K562 (cell line): ENCODE results near the gene TNN. TPM values are rescaled to one million over a fixed set of nuclear protein-coding genes. Genes with fewer than 3 reads are reported as not detected.

Experiments
- CHCHD3 ChIP-seq: fragments of 250-450 bp; sonication (Bioruptor Pico); IDR thresholded peaks from 2 replicates; pipeline ENCODE4 v2.1.2; 2022; ENCODE audit warnings: mild to moderate bottlenecking
- CREB1 ChIP-seq, 2 experiments: sonication (generic) in 1 of 2; formaldehyde crosslinking in 1 of 2; IDR thresholded peaks; 2 replicates each; pipeline versions ENCODE4 v1.6.1 to v1.8.0; 2012 to 2022; ENCODE audit warnings: inconsistent platforms in 1 of 2, mild to moderate bottlenecking in 1 of 2, missing genetic modification reagents in 1 of 2, moderate library complexity in 1 of 2
- ETV6 ChIP-seq, 3 experiments: fragments of 150-350 bp in 1 of 3; sonication (generic) in 1 of 3; formaldehyde crosslinking in 1 of 3; IDR thresholded peaks; 2 replicates each; pipeline versions ENCODE4 v1.6.1 to v1.8.0; 2014 to 2022; ENCODE audit warnings: borderline replicate concordance in 2 of 3, low read depth in 2 of 3, antibody characterized with exemption in 1 of 3, low read length in 1 of 3, mild to moderate bottlenecking in 1 of 3, missing genetic modification reagents in 1 of 3
- FUS ChIP-seq: fragments of 200-400 bp; formaldehyde crosslinking; optimal IDR thresholded peaks from 2 replicates; pipeline ENCODE3; 2017; ENCODE audit warnings: low read depth, low read length
- GTF2E2 ChIP-seq: fragments of 200-800 bp; sonication (Bioruptor generic); IDR thresholded peaks from 2 replicates; pipeline ENCODE4 v1.6.1; 2016; ENCODE audit warnings: missing genetic modification characterization, missing compliant biosample characterization
- ILF3 ChIP-seq: fragments of 450-650 bp; IDR thresholded peaks from 2 replicates; pipeline ENCODE4 v1.6.1; 2018; ENCODE audit warnings: antibody characterized with exemption, mild to moderate bottlenecking, moderate library complexity, borderline replicate concordance
- KDM2B ChIP-seq: fragments of 250-450 bp; sonication (Bioruptor Pico); IDR thresholded peaks from 2 replicates; pipeline ENCODE4 v1.8.0; 2021; ENCODE audit warnings: mild to moderate bottlenecking, moderate library complexity
- LEF1 ChIP-seq: fragments of 450-650 bp; IDR thresholded peaks from 2 replicates; pipeline ENCODE4 v1.6.1; 2016; ENCODE audit warnings: mild to moderate bottlenecking
- PHF8 ChIP-seq: fragments of 200-600 bp; sonication (generic); IDR thresholded peaks from 2 replicates; pipeline ENCODE4 v1.6.1; 2012; ENCODE audit warnings: mixed run types, mild to moderate bottlenecking, inconsistent platforms, low read length, moderate library complexity, borderline replicate concordance
- POLR2AphosphoS2 ChIP-seq: IDR thresholded peaks from 2 replicates; pipeline ENCODE4 v1.6.1; 2012; ENCODE audit warnings: low read length, improper control_type of control experiment
- RFX5 ChIP-seq: IDR thresholded peaks from 2 replicates; pipeline ENCODE4 v1.6.1; 2011; ENCODE audit warnings: low read depth, mild to moderate bottlenecking, improper control_type of control experiment, low read length
- SETDB1 ChIP-seq: IDR thresholded peaks from one replicate; pipeline ENCODE4 v1.6.1; 2012; ENCODE audit warnings: low read length, control low read depth, inconsistent platforms
- SRF ChIP-seq, 2 experiments: fragments of 250-450, 450-650 bp in 1 of 2; sonication (Bioruptor Pico) in 1 of 2; sonication (generic) in 1 of 2; formaldehyde crosslinking; IDR thresholded peaks; 2 replicates each; pipeline versions ENCODE4 v1.5.0 to v1.5.1; 2020 to 2022; ENCODE audit warnings: mild to moderate bottlenecking in 1 of 2, missing genetic modification reagents in 1 of 2
- TAF1 ChIP-seq: IDR thresholded peaks from 2 replicates; pipeline ENCODE4 v1.6.1; 2011; ENCODE audit warnings: mild to moderate bottlenecking, low read length, moderate library complexity; ENCODE audit not compliant: insufficient read depth, control insufficient read depth, severe bottlenecking; ENCODE audit errors: extremely low read depth
- ZZZ3 ChIP-seq: fragments of 450-650 bp; IDR thresholded peaks from 2 replicates; pipeline ENCODE4 v1.6.1; 2016; ENCODE audit warnings: antibody characterized with exemption, mild to moderate bottlenecking, moderate library complexity
- polyA plus RNA-seq, 8 experiments: library from polyadenylated mRNA; depleted of rRNA in 4 of 8; stranded (reverse) in 5 of 8; unstranded in 3 of 8; fragments of >200 nt; fragmentation: Nextera tagmentation in 2 of 8; fragmentation: Illumina TruSeq in 1 of 8; extraction: Ambion mirVana in 2 of 8; extraction: Trizol in 1 of 8; gene quantifications; 2 replicates each; pipeline versions ENCODE4 v1.2.1 to v1.2.3, GENCODE V29; 2011 to 2014; ENCODE audit warnings: inconsistent platforms in 1 of 8, missing spikeins in 1 of 8
- total RNA-seq, 7 experiments: library from RNA; depleted of rRNA in 6 of 7; stranded (reverse); fragments of >200 nt in 6 of 7; fragmentation: Illumina TruSeq in 2 of 7; extraction: Trizol in 2 of 7; gene quantifications; 2 replicates each; pipeline versions ENCODE4 v1.2.1 to v1.2.3, GENCODE V29; 2011 to 2021; ENCODE audit warnings: low replicate concordance in 1 of 7
- TF ChIP-seq, protein P1 (sequence below): sonication (generic); formaldehyde crosslinking; IDR thresholded peaks from 2 replicates; pipeline ENCODE4 v1.8.1; 2023; ENCODE audit warnings: mild to moderate bottlenecking, missing genetic modification reagents
- TF ChIP-seq, protein P2 (sequence below): fragments of 250-450 bp; sonication (Bioruptor Pico); IDR thresholded peaks from 2 replicates; pipeline ENCODE4 v1.4.0; 2020; ENCODE audit warnings: mild to moderate bottlenecking, moderate library complexity
- TF ChIP-seq, protein P3 (sequence below): fragments of 250-450 bp; sonication (Bioruptor Pico); IDR thresholded peaks from 2 replicates; pipeline ENCODE4 v1.4.0; 2020; ENCODE audit warnings: mild to moderate bottlenecking, moderate library complexity, borderline replicate concordance
- TF ChIP-seq, protein P4 (sequence below): sonication (generic); formaldehyde crosslinking; IDR thresholded peaks from 2 replicates; pipeline ENCODE4 v1.9.0; 2022; ENCODE audit warnings: mild to moderate bottlenecking, missing genetic modification reagents

TNN gene
- total and polyA plus RNA-seq, 9 of the 15 experiments (the other 6 are each of a cell fraction or from before 2014, with no cell fraction given) = 0.01 to 0.09 (median 0.07) TPM; not detected in 4

DNA sequence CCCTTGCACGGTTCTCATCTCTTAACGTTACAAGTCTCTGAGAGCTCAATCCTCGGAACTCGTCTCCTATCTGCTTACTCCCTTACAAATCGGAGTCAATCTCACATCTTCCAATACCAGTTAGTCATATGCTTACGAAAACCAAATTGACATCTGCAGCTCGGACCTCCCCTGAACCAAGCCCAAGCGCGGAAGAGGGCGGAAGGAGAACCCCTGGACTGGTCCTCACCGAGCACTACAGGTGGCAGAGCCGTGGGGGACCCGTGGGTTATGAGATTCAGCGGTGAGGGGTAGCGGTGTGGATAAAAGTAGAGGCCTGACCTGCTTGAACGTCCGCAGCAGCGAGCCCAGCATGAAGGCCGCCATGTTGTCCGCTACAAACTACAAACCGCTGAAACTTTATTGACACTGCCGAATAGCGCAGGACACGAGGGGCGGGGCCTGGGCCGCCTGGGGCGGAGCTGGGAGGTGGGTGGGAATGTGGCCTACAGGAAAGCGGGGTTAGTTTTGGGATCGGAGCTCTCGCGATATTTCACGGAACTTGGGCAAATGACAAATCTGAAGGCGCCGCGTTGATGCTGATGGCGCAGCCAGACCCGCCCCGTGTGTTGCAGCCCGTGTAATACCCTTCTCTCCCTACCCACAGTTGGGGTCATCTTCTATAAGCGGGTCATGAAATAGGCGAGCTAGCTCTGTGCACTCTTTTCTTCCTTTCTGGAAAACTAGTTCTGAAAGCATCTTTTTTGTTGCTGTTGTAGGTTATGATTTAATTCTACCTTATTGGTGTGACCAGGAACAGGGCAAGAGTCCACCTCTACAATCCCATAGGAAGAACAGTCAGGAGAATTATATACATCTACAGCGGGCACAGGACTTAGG is 44.4 kb upstream of the TNN start, which contains the start of gene MRPS14 (continued):
- TF ChIP-seq, protein P1, sequence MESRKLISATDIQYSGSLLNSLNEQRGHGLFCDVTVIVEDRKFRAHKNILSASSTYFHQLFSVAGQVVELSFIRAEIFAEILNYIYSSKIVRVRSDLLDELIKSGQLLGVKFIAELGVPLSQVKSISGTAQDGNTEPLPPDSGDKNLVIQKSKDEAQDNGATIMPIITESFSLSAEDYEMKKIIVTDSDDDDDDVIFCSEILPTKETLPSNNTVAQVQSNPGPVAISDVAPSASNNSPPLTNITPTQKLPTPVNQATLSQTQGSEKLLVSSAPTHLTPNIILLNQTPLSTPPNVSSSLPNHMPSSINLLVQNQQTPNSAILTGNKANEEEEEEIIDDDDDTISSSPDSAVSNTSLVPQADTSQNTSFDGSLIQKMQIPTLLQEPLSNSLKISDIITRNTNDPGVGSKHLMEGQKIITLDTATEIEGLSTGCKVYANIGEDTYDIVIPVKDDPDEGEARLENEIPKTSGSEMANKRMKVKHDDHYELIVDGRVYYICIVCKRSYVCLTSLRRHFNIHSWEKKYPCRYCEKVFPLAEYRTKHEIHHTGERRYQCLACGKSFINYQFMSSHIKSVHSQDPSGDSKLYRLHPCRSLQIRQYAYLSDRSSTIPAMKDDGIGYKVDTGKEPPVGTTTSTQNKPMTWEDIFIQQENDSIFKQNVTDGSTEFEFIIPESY (CRISPR knock-in tag) = peak; percentile 60; the same call in 1 of the 2 replicates
- TF ChIP-seq ZZZ3 (0 out of 2 replicates have a peak, but pooled peaks have one; percentile 63), ETV6 (IDR thresholded peaks at IDR 0.05; ENCODE audit: borderline replicate concordance in 1 of 2, low read depth in 2 of 2, low read length in 1 of 2) (peak in 1 of 2 experiments; percentile 23; a peak in 1 of 4 replicates), ETV6 (CRISPR knock-in tag; IDR thresholded peaks at IDR 0.05; ENCODE audit: borderline replicate concordance) (no peak), SETDB1 (no peak), LEF1 (no peak), SRF (CRISPR knock-in tag; IDR thresholded peaks at IDR 0.05) (peak in 1 of 2 experiments; percentile 75; a peak in 2 of 4 replicates), PHF8 (peak; percentile 98), ILF3 (no peak), TAF1 (peak; percentile 97), KDM2B (CRISPR knock-in tag) (no peak), FUS (no peak), CHCHD3 (CRISPR knock-in tag) (no peak), GTF2E2 (tag) (peak; percentile 96), POLR2AphosphoS2 (no peak), RFX5 (0 out of 2 replicates have a peak, but pooled peaks have one; percentile 42), CREB1 (IDR thresholded peaks at IDR 0.05) (peak; percentile 96), CREB1 (CRISPR knock-in tag; IDR thresholded peaks at IDR 0.05) (peak; percentile 90)
- TF ChIP-seq, protein P2, sequence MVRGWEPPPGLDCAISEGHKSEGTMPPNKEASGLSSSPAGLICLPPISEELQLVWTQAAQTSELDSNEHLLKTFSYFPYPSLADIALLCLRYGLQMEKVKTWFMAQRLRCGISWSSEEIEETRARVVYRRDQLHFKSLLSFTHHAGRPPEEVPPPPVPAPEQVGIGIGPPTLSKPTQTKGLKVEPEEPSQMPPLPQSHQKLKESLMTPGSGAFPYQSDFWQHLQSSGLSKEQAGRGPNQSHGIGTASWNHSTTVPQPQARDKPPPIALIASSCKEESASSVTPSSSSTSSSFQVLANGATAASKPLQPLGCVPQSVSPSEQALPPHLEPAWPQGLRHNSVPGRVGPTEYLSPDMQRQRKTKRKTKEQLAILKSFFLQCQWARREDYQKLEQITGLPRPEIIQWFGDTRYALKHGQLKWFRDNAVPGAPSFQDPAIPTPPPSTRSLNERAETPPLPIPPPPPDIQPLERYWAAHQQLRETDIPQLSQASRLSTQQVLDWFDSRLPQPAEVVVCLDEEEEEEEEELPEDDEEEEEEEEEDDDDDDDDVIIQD (CRISPR knock-in tag) = no peak
- TF ChIP-seq, protein P3, sequence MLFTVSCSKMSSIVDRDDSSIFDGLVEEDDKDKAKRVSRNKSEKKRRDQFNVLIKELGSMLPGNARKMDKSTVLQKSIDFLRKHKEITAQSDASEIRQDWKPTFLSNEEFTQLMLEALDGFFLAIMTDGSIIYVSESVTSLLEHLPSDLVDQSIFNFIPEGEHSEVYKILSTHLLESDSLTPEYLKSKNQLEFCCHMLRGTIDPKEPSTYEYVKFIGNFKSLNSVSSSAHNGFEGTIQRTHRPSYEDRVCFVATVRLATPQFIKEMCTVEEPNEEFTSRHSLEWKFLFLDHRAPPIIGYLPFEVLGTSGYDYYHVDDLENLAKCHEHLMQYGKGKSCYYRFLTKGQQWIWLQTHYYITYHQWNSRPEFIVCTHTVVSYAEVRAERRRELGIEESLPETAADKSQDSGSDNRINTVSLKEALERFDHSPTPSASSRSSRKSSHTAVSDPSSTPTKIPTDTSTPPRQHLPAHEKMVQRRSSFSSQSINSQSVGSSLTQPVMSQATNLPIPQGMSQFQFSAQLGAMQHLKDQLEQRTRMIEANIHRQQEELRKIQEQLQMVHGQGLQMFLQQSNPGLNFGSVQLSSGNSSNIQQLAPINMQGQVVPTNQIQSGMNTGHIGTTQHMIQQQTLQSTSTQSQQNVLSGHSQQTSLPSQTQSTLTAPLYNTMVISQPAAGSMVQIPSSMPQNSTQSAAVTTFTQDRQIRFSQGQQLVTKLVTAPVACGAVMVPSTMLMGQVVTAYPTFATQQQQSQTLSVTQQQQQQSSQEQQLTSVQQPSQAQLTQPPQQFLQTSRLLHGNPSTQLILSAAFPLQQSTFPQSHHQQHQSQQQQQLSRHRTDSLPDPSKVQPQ (CRISPR knock-in tag) = no peak
- TF ChIP-seq, protein P4, sequence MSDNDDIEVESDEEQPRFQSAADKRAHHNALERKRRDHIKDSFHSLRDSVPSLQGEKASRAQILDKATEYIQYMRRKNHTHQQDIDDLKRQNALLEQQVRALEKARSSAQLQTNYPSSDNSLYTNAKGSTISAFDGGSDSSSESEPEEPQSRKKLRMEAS (CRISPR knock-in tag) = peak; percentile 91
